Ramos (cell line): Measurements from ENCODE around the gene ARL4C.

Source experiments
- in situ Hi-C: fragments of 300-500 bp; cut with MboI; formaldehyde crosslinking; loops from one replicate; pipeline ENCODE4 v1.14.3; 2022; ENCODE audit warnings: low sequenced_read_pairs; ENCODE audit not compliant: unreplicated experiment

ARL4C gene

DNA sequence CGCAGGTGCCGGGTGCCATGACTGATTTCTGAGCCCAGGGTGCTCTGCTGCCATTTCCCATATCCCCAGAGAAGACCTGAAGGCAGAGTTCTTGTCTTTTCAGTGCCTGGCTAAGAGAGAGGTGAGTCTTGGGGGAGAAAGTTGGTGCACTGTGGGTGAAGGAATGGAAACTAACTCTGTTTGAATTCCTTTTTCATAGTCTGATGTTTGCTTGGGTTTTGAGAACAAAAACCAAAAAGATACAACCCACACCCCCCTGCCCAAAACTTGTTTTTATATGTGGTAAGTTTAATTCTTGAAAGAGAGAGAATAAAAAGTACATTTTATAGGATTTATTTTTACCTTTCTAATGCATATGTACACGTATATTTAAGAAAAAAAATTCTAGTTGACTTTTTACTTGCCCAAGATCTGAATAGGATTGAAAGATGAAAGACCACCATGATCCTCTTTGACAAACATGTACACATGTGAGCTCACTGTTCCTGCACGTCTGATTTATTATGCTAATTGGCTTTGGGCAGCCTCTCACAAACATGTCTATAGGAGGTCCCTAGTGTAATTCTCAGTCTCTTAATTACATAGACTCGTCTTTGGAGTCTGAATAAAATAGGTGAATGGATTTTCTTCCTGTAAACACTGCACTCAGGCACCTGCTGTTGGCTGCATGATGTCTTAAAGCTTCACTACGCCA is 46.3 kb downstream of the ARL4C start:
- in situ Hi-C loops, result no loop called here

DNA sequence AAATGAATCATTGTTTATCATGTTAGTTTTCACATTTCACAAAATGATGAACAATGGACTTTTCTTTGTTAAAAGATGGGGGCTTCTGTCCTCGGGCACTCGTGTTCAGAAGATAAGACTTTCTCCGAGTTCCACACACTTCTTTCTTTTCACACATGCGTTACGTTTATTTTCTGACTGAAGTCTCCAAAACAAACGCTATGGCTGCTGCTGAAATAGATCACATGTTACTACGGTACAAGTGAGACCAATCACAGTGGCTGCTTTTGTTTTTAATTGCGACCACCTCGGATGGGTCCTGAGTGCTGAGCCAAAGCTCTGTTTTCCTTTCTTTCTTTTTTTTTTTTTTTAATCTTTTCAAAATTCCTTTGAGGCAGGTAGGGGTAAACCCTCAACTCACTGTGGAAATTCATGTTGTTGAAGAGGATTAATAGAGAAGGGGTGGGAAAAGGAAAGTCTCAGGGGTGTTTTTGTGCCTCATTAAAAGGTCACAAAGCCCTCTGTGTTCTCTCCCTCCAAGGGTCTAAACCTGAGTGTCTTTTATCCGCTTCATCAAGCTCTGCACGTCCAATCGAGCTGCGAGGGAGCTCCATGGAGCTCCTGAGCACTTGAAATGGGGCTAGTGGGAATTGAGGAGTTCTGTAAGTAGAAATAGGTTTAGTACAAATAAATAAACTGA is 48.2 kb downstream of the ARL4C start:
- in situ Hi-C loops, result no loop called here

- in situ Hi-C loops, result no loop called here
Observed at GRCh38 chr2:234447963-234448362, 48.9 kb downstream of the ARL4C start.

- in situ Hi-C loops, result no loop called here
Observed at GRCh38 chr2:234447189-234447588, 49.7 kb downstream of the ARL4C start.

DNA sequence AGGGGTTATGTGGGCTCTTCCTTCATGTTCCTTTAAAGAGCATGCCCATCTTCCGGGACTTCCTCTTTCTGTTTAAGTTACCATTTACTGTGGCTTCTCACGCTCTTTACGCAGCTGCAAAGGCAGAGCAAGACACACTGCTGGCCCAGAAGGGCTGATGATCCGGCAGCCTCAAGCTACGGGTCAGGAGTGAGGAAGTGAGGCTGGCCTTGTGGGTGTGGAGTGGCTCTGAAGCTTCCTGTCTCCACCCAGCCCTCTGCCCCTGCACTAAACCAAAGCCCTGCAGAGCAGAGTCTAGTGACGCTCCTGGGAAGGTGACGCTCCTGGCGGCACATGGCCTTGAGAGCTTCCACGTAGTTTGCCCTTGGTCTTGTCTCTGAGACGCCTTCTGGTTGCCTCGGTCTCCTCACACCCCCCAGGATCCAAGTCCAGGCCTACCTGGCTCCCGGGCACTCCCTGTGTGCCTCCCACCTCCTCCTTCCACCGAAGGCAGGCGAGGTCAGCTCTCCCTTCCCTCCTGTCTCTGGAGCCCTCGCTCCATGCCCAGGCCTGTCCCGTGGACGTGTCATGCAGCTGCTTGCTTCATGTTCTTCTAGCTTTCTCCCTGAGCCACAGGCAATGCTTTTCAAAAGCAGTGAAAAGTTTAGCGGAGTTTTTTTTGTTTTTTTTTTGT is 50.3 kb downstream of the ARL4C start:
- in situ Hi-C loops, result no loop called here

GRCh38 chr2:234444893-234445292 is 52.0 kb downstream of the ARL4C start:
- in situ Hi-C loops, result no loop called here

DNA sequence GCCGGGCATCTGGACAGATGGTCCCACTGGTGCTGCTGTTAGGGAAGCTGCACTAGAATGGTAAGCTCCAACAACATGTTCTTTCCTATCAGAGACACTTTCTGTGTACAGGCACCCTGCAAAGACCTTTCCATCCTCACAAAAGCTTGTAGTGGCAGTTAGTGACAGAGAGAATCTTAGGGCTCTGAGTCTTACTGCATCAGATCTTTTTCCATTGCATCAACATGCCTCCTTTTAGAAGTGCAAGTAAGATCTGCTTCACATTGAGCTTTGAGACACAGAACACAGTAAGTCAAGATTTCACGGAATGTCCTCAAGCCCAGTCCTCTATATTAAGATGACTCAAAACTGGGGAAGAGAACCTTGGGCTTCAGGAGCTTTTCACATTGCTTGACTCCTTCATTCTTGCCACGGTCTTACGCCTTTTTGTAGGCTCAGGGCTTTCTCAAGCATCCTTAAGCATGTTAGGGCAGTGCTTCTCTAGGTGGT is 52.6 kb downstream of the ARL4C start:
- in situ Hi-C loops, result no loop called here
